Vagina (tissue), 2 donors: Measurements from ENCODE around the gene CDK3.

Experiments
- POLR2A ChIP-seq, 2 donors: fragments of 450-650 bp; IDR thresholded peaks; one replicate each; pipeline ENCODE4 v1.6.1; 2017; ENCODE audit warnings: antibody characterized with exemption in 2 of 2, mild to moderate bottlenecking in 2 of 2, moderate library complexity in 2 of 2
- TF ChIP-seq, protein P1 (sequence below), 3 experiments: fragments of 450-650 bp in 2 of 3; fragments of 200-600 bp in 1 of 3; sonication (generic) in 1 of 3; IDR thresholded peaks; one replicate each; pipeline ENCODE4 v1.5.1; 2017 to 2019; ENCODE audit warnings: antibody characterized with exemption in 3 of 3, mild to moderate bottlenecking in 2 of 3, moderate library complexity in 2 of 3

GRCh38 chr17:76014925-76015261 is 14.2 kb downstream of the CDK3 start:
- TF ChIP-seq, protein P1, sequence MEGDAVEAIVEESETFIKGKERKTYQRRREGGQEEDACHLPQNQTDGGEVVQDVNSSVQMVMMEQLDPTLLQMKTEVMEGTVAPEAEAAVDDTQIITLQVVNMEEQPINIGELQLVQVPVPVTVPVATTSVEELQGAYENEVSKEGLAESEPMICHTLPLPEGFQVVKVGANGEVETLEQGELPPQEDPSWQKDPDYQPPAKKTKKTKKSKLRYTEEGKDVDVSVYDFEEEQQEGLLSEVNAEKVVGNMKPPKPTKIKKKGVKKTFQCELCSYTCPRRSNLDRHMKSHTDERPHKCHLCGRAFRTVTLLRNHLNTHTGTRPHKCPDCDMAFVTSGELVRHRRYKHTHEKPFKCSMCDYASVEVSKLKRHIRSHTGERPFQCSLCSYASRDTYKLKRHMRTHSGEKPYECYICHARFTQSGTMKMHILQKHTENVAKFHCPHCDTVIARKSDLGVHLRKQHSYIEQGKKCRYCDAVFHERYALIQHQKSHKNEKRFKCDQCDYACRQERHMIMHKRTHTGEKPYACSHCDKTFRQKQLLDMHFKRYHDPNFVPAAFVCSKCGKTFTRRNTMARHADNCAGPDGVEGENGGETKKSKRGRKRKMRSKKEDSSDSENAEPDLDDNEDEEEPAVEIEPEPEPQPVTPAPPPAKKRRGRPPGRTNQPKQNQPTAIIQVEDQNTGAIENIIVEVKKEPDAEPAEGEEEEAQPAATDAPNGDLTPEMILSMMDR (IDR thresholded peaks at IDR 0.05) = no peak
- TF ChIP-seq POLR2A (IDR thresholded peaks at IDR 0.05) = no peak
